ENCODE measurements around the gene NUDCD3.

NUDCD3 gene

DNA sequence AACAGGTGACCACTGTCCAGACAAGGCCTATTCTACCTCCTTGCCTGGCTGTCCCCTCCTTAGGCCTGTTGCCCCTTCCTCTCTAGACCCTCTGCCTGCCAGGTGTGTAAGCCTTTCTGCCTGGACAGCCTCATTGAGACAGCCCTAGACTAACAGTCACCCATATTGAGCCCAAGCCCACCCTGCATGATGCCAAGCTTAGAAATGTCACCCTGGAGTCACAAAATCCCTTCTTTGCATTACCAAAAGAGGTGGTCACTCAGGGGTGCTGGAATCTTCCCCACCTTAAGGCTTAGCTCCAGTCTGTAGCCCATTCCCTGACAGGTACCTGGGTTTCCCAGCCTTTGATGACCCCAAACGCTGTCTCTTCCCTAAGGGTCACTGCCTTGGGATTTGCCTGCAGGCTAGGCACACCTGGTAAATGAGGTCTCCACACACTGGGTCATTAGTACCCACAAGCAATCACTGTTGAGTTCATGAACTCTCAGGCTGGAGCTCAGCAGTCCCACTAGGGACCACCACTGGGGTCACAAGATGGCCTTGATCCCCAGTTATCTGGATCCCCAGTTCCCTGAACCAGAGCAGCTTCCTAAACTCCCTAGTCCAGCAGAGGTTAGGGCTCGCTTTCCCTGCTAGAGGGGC, 110.1 kb downstream of the NUDCD3 start:
- DNase-seq (ENCODE audit: low read depth, low spot score), result no peak
- in situ Hi-C loops (cut with HindIII; ENCODE audit: low sequenced_read_pairs), result no loop called here
- H3K4me3 ChIP-seq (ENCODE audit: low read depth, low read length), result no peak overlapping the region
- TF ChIP-seq, protein P1, sequence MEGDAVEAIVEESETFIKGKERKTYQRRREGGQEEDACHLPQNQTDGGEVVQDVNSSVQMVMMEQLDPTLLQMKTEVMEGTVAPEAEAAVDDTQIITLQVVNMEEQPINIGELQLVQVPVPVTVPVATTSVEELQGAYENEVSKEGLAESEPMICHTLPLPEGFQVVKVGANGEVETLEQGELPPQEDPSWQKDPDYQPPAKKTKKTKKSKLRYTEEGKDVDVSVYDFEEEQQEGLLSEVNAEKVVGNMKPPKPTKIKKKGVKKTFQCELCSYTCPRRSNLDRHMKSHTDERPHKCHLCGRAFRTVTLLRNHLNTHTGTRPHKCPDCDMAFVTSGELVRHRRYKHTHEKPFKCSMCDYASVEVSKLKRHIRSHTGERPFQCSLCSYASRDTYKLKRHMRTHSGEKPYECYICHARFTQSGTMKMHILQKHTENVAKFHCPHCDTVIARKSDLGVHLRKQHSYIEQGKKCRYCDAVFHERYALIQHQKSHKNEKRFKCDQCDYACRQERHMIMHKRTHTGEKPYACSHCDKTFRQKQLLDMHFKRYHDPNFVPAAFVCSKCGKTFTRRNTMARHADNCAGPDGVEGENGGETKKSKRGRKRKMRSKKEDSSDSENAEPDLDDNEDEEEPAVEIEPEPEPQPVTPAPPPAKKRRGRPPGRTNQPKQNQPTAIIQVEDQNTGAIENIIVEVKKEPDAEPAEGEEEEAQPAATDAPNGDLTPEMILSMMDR (IDR thresholded peaks at IDR 0.05; ENCODE audit: low read depth, low read length), result no peak

DNA sequence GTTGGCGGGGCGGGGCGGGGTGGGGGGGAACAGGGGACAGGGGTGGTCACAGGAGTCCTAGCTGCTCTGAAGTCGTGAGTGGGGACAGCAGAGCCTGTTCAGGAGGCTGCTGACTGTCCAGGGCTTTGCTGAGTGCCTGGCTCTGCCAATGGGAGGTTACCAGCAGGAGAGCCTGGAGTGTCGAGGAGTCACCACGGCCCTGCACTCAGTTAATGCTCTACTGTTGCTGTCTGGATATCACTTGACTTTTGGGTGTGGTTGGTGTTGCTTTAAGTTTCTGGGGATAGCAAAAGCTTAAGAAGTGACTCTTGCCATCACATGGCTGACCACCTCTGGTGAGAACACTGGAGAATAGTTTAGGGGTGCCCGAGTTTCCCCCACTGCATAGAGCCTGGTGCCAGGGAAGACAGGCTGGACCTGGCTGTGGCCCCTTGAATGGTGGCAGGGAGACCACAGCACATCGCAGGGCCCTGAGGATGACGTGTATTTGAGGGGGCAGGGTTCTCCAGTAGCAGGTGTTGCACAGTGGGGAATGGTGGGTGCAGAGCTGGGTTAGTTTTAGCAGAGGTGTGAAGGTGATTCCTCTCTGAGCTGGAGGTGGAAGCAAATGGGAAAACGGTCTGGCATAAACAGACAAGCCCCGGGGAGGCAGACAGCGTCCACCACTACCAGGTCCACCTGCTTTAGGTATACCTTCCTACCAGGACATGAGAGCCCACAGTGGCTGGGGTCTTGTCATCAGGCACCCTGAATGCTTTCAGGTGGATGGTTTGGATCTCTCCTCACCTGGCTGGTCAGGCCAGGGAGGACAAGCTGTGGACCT, 110.9 kb downstream of the NUDCD3 start:
- DNase-seq (ENCODE audit: low read depth, low spot score), result no peak
- TF ChIP-seq, protein P1 (IDR thresholded peaks at IDR 0.05; ENCODE audit: low read depth, low read length), result no peak
- no peak overlapping the region for H3K4me3 ChIP-seq (ENCODE audit: low read depth, low read length)
- in situ Hi-C loops (cut with HindIII; ENCODE audit: low sequenced_read_pairs), result no loop called here

GRCh38 chr7:44378744-44379143, 111.7 kb downstream of the NUDCD3 start:
- in situ Hi-C loops (cut with HindIII; ENCODE audit: low sequenced_read_pairs), result no loop called here
- DNase-seq (ENCODE audit: low read depth, low spot score), result peak; percentile 83
- TF ChIP-seq, protein P1 (IDR thresholded peaks at IDR 0.05; ENCODE audit: low read depth, low read length), result no peak
- H3K4me3 ChIP-seq (ENCODE audit: low read depth, low read length), result no peak overlapping the region

GRCh38 chr7:44377681-44378421, 112.6 kb downstream of the NUDCD3 start:
- DNase-seq (ENCODE audit: low read depth, low spot score), result no peak

DNA sequence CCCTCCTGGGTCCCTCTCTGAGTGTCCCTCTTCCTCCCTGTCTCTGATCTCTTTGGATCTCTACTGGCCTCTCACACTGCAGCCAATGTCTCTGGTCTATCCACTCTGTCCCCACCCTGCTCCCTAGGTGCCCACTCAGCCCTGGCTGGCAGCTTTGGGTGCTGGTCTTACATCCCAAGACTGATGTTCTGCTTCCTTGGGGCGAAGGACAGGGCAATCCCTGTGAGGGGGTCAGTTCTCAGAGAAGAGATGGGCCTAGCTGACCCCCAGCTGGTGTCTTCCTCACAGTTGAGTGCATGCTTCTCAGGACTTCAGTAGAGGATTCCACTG, 113.4 kb downstream of the NUDCD3 start:
- TF ChIP-seq, protein P1 (IDR thresholded peaks at IDR 0.05; ENCODE audit: low read depth, low read length), result no peak
- no peak for DNase-seq (ENCODE audit: low read depth, low spot score)
- H3K4me3 ChIP-seq (ENCODE audit: low read depth, low read length), result no peak overlapping the region
- in situ Hi-C loops (cut with HindIII; ENCODE audit: low sequenced_read_pairs), result no loop called here

More at GRCh38 chr7:44377681-44378421, 112.6 kb downstream of the NUDCD3 start:
- in situ Hi-C loops (cut with HindIII; ENCODE audit: low sequenced_read_pairs), result no loop called here
- no peak overlapping the region for H3K4me3 ChIP-seq (ENCODE audit: low read depth, low read length)
- TF ChIP-seq, protein P1 (IDR thresholded peaks at IDR 0.05; ENCODE audit: low read depth, low read length), result no peak

DNA sequence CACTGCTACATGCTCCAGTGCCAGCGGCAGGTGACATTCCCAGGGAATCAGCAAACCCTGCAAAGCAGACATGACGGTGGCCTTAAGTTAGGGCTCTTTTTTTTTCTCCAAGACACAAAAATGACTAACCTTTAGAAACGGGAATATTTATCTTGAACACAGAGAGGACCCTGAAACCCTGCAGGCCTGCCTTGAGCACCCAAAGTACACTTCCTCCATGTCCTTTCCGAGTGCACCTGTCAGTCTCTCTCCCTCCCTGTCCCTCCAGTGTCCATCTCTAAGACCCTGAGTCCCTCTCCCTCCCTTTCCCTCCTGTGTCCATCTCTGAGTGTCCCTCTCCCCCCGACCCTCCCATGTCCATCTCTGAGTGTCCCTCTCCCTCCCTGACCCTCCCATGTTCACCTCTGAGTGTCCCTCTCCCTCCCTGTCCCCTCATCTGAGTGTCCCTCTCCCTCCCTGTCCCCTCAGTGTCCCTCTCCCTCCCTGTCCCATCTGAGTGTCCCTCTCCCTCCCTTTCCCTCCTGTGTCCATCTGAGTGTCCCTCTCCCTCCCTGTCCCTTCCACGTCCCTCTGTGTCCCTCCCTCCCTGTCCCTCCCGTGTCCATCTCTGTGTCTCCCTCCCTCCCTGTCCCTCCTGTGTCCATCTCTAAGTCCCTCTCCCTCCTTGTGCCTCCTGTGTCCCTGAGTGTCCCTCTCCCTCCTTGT, 113.9 kb downstream of the NUDCD3 start:
- in situ Hi-C loops (cut with HindIII; ENCODE audit: low sequenced_read_pairs), result no loop called here
- TF ChIP-seq, protein P1 (IDR thresholded peaks at IDR 0.05; ENCODE audit: low read depth, low read length), result no peak
- H3K4me3 ChIP-seq (ENCODE audit: low read depth, low read length), result no peak overlapping the region
- DNase-seq (ENCODE audit: low read depth, low spot score), result no peak

Data from astrocyte of the spinal cord (primary cell).